Neural cell (in vitro differentiated cells): ENCODE measurements around the gene FAP. TPM values are rescaled to one million over a fixed set of nuclear protein-coding genes. Genes with fewer than 3 reads are reported as not detected.

Source experiments
- H2AFZ ChIP-seq: fragments of 200-600, 300-800 bp; sonication (generic), shearing (Covaris generic); 2 replicates; pipeline ENCODE4 v1.6.0; 2014; ENCODE audit warnings: low read depth, mild to moderate bottlenecking, antibody characterized with exemption, low read length, moderate library complexity
- H3F3A ChIP-seq: fragments of 200-600 bp; shearing (Covaris generic); 2 replicates; pipeline ENCODE4 v1.6.1; 2016; ENCODE audit warnings: mild to moderate bottlenecking, moderate library complexity, mixed read lengths, antibody characterized with exemption, low read length; ENCODE audit not compliant: insufficient read depth, poor library complexity, severe bottlenecking
- H3K27ac ChIP-seq: fragments of 200-600, 300-800 bp; sonication (generic), shearing (Covaris generic); 2 replicates; pipeline ENCODE4 v1.5.1; 2014; ENCODE audit warnings: mild to moderate bottlenecking, low read length, moderate library complexity
- H3K27me3 ChIP-seq: fragments of 300-800, 200-600 bp; sonication (generic), shearing (Covaris generic); 2 replicates; pipeline ENCODE4 v1.6.0; 2014; ENCODE audit warnings: mild to moderate bottlenecking, low read depth, low read length, moderate library complexity; ENCODE audit not compliant: insufficient read depth
- H3K36me3 ChIP-seq: fragments of 300-800, 200-600 bp; sonication (generic), shearing (Covaris generic); 2 replicates; pipeline ENCODE4 v1.5.1; 2014; ENCODE audit warnings: mild to moderate bottlenecking, antibody characterized with exemption, low read length, moderate library complexity; ENCODE audit not compliant: insufficient read depth
- H3K4me2 ChIP-seq: fragments of 300-800, 200-600 bp; sonication (generic), shearing (Covaris generic); 2 replicates; pipeline ENCODE4 v1.6.0; 2014; ENCODE audit warnings: mild to moderate bottlenecking, low read length
- H3K4me3 ChIP-seq: fragments of 300-800, 200-600 bp; sonication (generic), shearing (Covaris generic); 2 replicates; pipeline ENCODE4 v1.5.1; 2014; ENCODE audit warnings: mild to moderate bottlenecking, low read length, moderate library complexity
- H3K79me2 ChIP-seq: fragments of 200-600 bp; shearing (Covaris generic); replicated peaks from 2 replicates; pipeline ENCODE4 v1.6.0; 2014; ENCODE audit warnings: mild to moderate bottlenecking, low read length, moderate library complexity; ENCODE audit not compliant: insufficient read depth
- H3K9ac ChIP-seq: fragments of 300-800, 200-600 bp; sonication (generic), shearing (Covaris generic); 2 replicates; pipeline ENCODE4 v1.6.1; 2016; ENCODE audit warnings: mild to moderate bottlenecking, low read length, mixed read lengths
- H3K9me2 ChIP-seq: fragments of 200-600 bp; shearing (Covaris generic); 2 replicates; pipeline ENCODE4 v1.6.1; 2016; ENCODE audit warnings: mild to moderate bottlenecking, low read length, mixed read lengths; ENCODE audit not compliant: insufficient read depth
- H3K9me3 ChIP-seq: fragments of 200-600, 300-800 bp; sonication (generic), shearing (Covaris generic); 2 replicates; pipeline ENCODE4 v1.6.1; 2016; ENCODE audit warnings: mild to moderate bottlenecking, mixed run types, low read length, moderate library complexity, mixed read lengths
- H4K20me1 ChIP-seq: fragments of 200-600 bp; shearing (Covaris generic); 2 replicates; pipeline ENCODE4 v1.6.1; 2016; ENCODE audit warnings: mild to moderate bottlenecking, mixed run types; ENCODE audit not compliant: insufficient read depth
- CTCF ChIP-seq: fragments of 450-650 bp; IDR thresholded peaks from 2 replicates; pipeline ENCODE4 v1.5.1; 2014; ENCODE audit warnings: antibody characterized with exemption, mild to moderate bottlenecking, moderate library complexity; ENCODE audit not compliant: poor library complexity, severe bottlenecking
- EP300 ChIP-seq: fragments of 450-650 bp; conservative IDR thresholded peaks from 2 replicates; pipeline ENCODE4 v1.6.1; 2014; ENCODE audit warnings: antibody characterized with exemption, mild to moderate bottlenecking, moderate library complexity; ENCODE audit not compliant: poor library complexity, severe bottlenecking
- EZH2 ChIP-seq: fragments of 200-600, 300-800 bp; shearing (Covaris generic), sonication (generic); IDR thresholded peaks from 2 replicates; pipeline ENCODE4 v1.6.1; 2014; ENCODE audit warnings: antibody characterized with exemption, low read length, borderline replicate concordance, mild to moderate bottlenecking; ENCODE audit not compliant: insufficient read depth, poor library complexity, severe bottlenecking
- MXI1 ChIP-seq: fragments of 450-650 bp; conservative IDR thresholded peaks from 2 replicates; pipeline ENCODE4 v1.6.1; 2014; ENCODE audit warnings: antibody characterized with exemption, mild to moderate bottlenecking; ENCODE audit not compliant: poor library complexity, severe bottlenecking
- POLR2AphosphoS5 ChIP-seq: IDR thresholded peaks from 2 replicates; pipeline ENCODE4 v1.6.1; 2012
- RAD21 ChIP-seq: fragments of 450-650 bp; conservative IDR thresholded peaks from 2 replicates; pipeline ENCODE4 v1.6.1; 2014; ENCODE audit warnings: antibody characterized with exemption, mild to moderate bottlenecking, moderate library complexity
- REST ChIP-seq: IDR thresholded peaks from 2 replicates; pipeline ENCODE4 v1.6.1; 2012; ENCODE audit warnings: borderline replicate concordance
- SMC3 ChIP-seq: fragments of 450-650 bp; conservative IDR thresholded peaks from 2 replicates; pipeline ENCODE4 v1.6.1; 2014; ENCODE audit warnings: antibody characterized with exemption, mild to moderate bottlenecking, moderate library complexity; ENCODE audit not compliant: poor library complexity
- TAF1 ChIP-seq: IDR thresholded peaks from 2 replicates; pipeline ENCODE4 v1.6.1; 2012; ENCODE audit warnings: low read depth
- polyA plus RNA-seq: library from polyadenylated mRNA; depleted of rRNA; stranded (reverse); fragments of >200 nt; gene quantifications from 2 replicates; pipeline ENCODE4 v1.2.3, GENCODE V29; 2014

FAP gene
- polyA plus RNA-seq, 1 donor from 2014 or later, result 0.16 TPM

GRCh38 chr2:162184821-162185450, 58.3 kb downstream of the FAP start:
- Histone ChIP-seq H3K27me3 (no peaks in the 10 kb centered on the region), H3K9ac (no peak overlapping the region), H4K20me1 (no peaks in the 10 kb centered on the region), H3K27ac (no peak overlapping the region), H3K4me3 (no peak overlapping the region), H3K9me2 (no peaks in the 10 kb centered on the region), H3K36me3 (no peaks in the 10 kb centered on the region), H2AFZ (no peak overlapping the region), H3K79me2 (no peaks in the 10 kb centered on the region), H3K4me2 (no peak overlapping the region), H3F3A (no peaks in the 10 kb centered on the region), H3K9me3 (no peaks in the 10 kb centered on the region)
- no peak for TF ChIP-seq REST
- TF ChIP-seq POLR2AphosphoS5, result no peak
- no peak for TF ChIP-seq RAD21
- no peak for TF ChIP-seq CTCF
- no peak for TF ChIP-seq SMC3
- no peak for TF ChIP-seq EP300
- no peak for TF ChIP-seq EZH2
- TF ChIP-seq TAF1, result no peak
- TF ChIP-seq MXI1, result no peak

GRCh38 chr2:162184359-162184758, 58.9 kb downstream of the FAP start:
- no peaks in the 10 kb centered on the region for H3K9me3 ChIP-seq
- H3K9ac ChIP-seq, result no peak overlapping the region
- no peak overlapping the region for H3K4me3 ChIP-seq
- H3K4me2 ChIP-seq, result no peak overlapping the region
- H3K27me3 ChIP-seq, result no peaks in the 10 kb centered on the region
- H2AFZ ChIP-seq, result no peak overlapping the region
- no peak overlapping the region for H3K27ac ChIP-seq
- H3F3A ChIP-seq, result no peaks in the 10 kb centered on the region
- no peaks in the 10 kb centered on the region for H3K9me2 ChIP-seq
- no peaks in the 10 kb centered on the region for H3K79me2 ChIP-seq
- TF ChIP-seq EP300 (no peak), POLR2AphosphoS5 (no peak), RAD21 (no peak), CTCF (no peak), TAF1 (no peak), MXI1 (no peak), REST (no peak), EZH2 (no peak), SMC3 (no peak)
- H3K36me3 ChIP-seq, result no peaks in the 10 kb centered on the region
- no peaks in the 10 kb centered on the region for H4K20me1 ChIP-seq
